SJSA1 (cell line): Measurements from ENCODE around the gene HOOK2. TPM values are rescaled to one million over a fixed set of nuclear protein-coding genes. Genes with fewer than 3 reads are reported as not detected.

Source experiments
- DNase-seq, 2 experiments: peaks; one replicate each; pipeline ENCODE4 v3.0.0-alpha.2; 2015 to 2020; ENCODE audit warnings: low spot score in 2 of 2, low read depth in 1 of 2
- H3K27ac ChIP-seq: fragments of 250-450 bp; sonication (Bioruptor Pico); 2 replicates; pipeline ENCODE4 v1.5.1; 2020; ENCODE audit warnings: mild to moderate bottlenecking, moderate library complexity
- H3K27me3 ChIP-seq: fragments of 250-450 bp; sonication (Bioruptor Pico); replicated peaks from 2 replicates; pipeline ENCODE4 v1.5.1; 2020; ENCODE audit warnings: mild to moderate bottlenecking, moderate library complexity
- H3K36me3 ChIP-seq: fragments of 250-450 bp; sonication (Bioruptor Pico); 2 replicates; pipeline ENCODE4 v1.5.1; 2020; ENCODE audit warnings: mild to moderate bottlenecking
- H3K4me1 ChIP-seq: fragments of 250-450 bp; sonication (Bioruptor Pico); replicated peaks from 2 replicates; pipeline ENCODE4 v1.6.1; 2021; ENCODE audit warnings: mild to moderate bottlenecking
- H3K4me3 ChIP-seq: fragments of 250-450 bp; sonication (Bioruptor Pico); 2 replicates; pipeline ENCODE4 v1.5.1; 2020; ENCODE audit warnings: mild to moderate bottlenecking
- H3K9me3 ChIP-seq: fragments of 250-450 bp; sonication (Bioruptor Pico); replicated peaks from 2 replicates; pipeline ENCODE4 v1.5.1; 2020; ENCODE audit warnings: mild to moderate bottlenecking
- total RNA-seq: library from RNA; depleted of rRNA; stranded (reverse); fragments of >200 nt; shearing (Covaris generic); gene quantifications from 2 replicates; pipeline ENCODE4 v1.2.3, GENCODE V29; 2014

Gene HOOK2
- total RNA-seq, 1 experiment from 2014 or later = 12.4 TPM

DNA sequence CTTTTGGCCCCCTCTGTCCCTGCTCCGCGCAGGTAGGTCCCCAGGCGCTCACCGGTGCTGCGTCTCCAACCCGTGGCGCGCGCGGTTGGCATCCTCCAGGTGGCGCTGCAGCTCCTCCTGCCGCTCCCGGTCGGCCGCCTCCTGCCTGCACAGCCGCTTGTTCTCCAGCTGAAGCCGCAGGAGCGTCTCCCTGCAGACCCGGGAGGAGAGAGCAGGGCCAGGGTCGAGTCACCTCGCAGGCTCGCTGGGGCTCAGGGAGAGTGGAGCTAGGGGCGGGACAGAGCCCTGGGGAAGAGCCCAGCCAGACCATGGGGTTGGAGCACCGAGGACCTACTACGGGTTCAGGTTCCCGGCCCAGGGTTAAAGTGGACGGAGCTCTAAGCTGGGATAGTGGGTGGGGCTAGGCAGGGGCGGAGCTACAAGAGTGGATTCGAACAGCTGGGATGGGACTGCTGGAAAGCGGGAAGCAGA lies 9.3 kb downstream of the HOOK2 start:
- peak; percentile 90 to 93 for DNase-seq
- Histone ChIP-seq H3K36me3 (0 out of 2 replicates have a peak, but pooled peaks cover 2% of the 10 kb centered on the region), H3K4me3 (peak overlapping the region; percentile 37), H3K27me3 (no peaks in the 10 kb centered on the region), H3K9me3 (no peaks in the 10 kb centered on the region), H3K27ac (no peak overlapping the region), H3K4me1 (0 out of 2 replicates have a peak, but pooled peaks cover 3% of the 10 kb centered on the region)

DNA sequence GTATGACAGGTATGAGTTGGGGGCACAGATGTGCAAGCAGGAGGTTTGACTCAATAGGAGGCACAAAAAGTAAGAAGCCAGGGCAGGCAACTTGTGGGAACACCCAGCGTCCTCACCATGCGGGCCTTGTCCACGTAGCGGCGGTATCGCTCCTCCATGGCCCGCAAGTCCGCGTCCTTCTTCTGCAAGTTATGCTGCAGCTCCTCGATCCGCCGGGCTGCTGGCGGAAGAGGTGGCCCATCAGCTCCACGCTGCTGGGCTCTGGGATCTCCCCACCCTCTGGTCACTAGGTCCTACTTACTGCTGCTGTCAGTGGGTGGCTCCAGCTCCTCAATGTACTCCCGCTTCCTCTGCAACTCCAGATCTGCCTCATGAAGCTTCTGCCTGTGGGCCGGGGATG lies 10.7 kb downstream of the HOOK2 start:
- Histone ChIP-seq H3K4me3 (no peak overlapping the region), H3K27ac (no peak overlapping the region), H3K36me3 (0 out of 2 replicates have a peak, but pooled peaks cover 2% of the 10 kb centered on the region), H3K9me3 (no peaks in the 10 kb centered on the region), H3K27me3 (no peaks in the 10 kb centered on the region), H3K4me1 (0 out of 2 replicates have a peak, but pooled peaks cover 3% of the 10 kb centered on the region)
- DNase-seq = no peak

DNA sequence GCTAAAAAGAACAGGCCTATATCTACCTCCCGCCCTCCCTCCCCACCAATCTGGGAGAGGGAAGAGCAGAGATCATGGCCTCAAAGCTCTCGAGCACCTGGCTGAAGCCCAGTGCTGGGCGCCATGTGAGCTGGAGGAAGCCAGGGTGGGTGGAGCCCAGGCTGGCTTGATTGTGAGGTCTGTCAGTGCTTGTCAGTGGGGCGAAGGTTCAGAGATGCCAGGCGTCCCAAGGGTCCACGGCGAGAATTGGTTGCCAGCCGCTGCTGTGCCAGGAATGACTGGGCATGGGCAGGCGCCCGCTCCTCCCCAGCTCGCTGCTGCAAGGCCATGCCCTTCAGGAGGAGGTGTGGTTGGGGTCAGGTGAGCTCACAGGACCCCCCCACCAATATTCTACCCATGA lies 12.3 kb downstream of the HOOK2 start:
- H3K36me3 ChIP-seq = 0 out of 2 replicates have a peak, but pooled peaks cover 2% of the 10 kb centered on the region
- no peaks in the 10 kb centered on the region for H3K27me3 ChIP-seq
- 0 out of 2 replicates have a peak, but pooled peaks cover 3% of the 10 kb centered on the region for H3K4me1 ChIP-seq
- DNase-seq = no peak
- H3K27ac ChIP-seq = no peak overlapping the region
- H3K4me3 ChIP-seq = no peak overlapping the region
- H3K9me3 ChIP-seq = no peaks in the 10 kb centered on the region

DNA sequence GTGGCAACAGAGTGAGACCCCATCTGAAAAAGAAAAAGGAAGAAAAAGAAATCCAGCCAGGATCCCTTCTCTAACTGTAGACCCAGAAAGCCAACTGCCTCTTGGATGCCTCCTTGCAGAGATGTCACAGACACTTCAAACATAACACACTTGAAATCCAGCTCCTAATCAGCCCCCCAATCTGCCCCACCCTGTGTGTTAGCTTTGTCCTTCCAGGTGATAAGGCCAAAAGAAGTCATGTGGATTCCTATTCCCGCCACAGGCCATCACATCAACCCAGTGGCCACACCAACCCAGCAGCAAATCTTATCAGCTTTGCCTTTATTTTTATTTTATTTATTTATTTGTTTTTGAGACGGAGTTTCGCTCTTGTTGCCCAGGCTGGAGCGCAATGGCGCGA lies 15.7 kb downstream of the HOOK2 start:
- no peak overlapping the region for H3K4me3 ChIP-seq
- no peaks in the 10 kb centered on the region for H3K27me3 ChIP-seq
- no peak for DNase-seq
- H3K4me1 ChIP-seq = peaks cover 8% of the 10 kb centered on the region; the same call in 1 of the 2 replicates
- H3K36me3 ChIP-seq = 0 out of 2 replicates have a peak, but pooled peaks cover 2% of the 10 kb centered on the region
- H3K9me3 ChIP-seq = no peaks in the 10 kb centered on the region
- no peak overlapping the region for H3K27ac ChIP-seq

DNA sequence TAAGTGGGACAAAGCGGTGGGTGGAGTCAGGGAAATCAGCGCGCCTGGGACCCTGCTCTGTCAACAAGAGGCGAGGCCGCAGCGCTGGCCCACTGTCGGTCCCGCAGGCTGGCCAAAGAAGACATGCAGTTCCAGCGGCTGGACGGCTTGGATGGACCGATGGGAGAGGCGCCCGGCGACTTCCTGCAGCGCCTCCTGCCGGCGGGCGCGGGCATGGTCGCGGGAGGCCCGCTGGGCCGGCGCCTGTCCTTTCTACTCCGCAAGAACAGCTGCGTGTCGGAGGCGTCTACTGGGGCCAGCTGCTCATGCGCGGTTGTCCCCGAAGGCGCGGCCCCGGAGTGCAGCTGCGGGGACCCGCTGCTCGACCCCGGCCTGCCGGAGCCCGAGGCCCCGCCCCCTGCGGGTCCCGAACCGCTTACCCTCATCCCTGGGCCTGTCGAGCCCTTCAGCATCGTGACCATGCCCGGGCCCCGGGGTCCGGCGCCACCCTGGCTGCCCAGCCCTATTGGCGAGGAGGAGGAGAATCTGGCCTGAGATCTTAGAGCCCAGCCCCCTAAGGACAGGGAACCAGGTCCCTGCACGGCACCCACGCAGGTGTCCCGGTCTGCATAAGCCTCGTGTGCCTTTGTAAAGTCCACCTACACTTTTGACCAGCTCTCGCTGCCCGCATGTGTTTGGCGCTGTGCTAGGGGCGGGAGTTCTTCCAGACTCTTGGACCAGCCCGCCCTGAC lies 17.6 kb downstream of the HOOK2 start:
- DNase-seq = peak; percentile 76 to 79
- no peaks in the 10 kb centered on the region for H3K9me3 ChIP-seq
- peaks cover 8% of the 10 kb centered on the region; the same call in 1 of the 2 replicates for H3K4me1 ChIP-seq
- H3K4me3 ChIP-seq = peak overlapping the region; percentile 31
- no peak overlapping the region for H3K27ac ChIP-seq
- peaks cover 8% of the 10 kb centered on the region for H3K27me3 ChIP-seq
- H3K36me3 ChIP-seq = no peaks in the 10 kb centered on the region

DNA sequence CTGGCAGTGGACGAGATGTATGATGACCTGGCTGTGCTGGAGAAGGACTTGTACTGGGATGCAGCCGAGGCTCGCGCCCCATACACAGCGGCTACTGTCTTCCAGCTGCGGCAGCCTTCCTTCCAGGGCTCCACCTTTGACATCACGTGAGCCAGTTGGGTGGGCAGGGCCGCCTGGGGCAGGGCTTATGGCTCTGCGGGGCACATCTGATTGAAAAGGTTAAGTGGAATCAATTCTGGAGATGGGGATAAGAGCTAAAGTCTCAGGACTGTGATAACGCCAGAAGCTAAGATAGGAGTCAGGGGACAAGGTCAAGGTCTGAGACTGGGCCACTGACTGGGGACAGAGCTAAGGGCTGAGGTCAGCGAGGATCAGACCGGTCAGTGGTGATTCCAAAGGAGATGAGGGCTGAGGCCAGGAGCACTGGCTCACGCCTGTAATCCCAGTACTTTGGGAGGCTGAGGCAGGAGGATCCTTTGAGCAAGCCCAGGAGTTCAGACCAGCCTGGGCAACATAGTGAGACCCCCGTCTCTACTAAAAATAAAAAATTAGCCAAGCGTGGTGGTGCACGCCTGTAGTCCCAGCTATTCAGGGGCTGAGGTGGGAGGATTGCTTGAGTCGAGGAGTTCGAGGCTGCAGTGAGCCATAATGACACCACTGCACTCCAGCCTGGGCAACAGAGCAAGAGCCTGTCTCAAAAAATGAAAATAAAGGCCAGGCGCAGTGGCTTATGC lies 19.0 kb downstream of the HOOK2 start:
- no peaks in the 10 kb centered on the region for H3K9me3 ChIP-seq
- H3K27me3 ChIP-seq = peaks cover 20% of the 10 kb centered on the region
- H3K4me3 ChIP-seq = no peak overlapping the region
- no peak for DNase-seq
- peaks cover 8% of the 10 kb centered on the region; the same call in 1 of the 2 replicates for H3K4me1 ChIP-seq
- no peak overlapping the region for H3K27ac ChIP-seq
- H3K36me3 ChIP-seq = no peaks in the 10 kb centered on the region

DNA sequence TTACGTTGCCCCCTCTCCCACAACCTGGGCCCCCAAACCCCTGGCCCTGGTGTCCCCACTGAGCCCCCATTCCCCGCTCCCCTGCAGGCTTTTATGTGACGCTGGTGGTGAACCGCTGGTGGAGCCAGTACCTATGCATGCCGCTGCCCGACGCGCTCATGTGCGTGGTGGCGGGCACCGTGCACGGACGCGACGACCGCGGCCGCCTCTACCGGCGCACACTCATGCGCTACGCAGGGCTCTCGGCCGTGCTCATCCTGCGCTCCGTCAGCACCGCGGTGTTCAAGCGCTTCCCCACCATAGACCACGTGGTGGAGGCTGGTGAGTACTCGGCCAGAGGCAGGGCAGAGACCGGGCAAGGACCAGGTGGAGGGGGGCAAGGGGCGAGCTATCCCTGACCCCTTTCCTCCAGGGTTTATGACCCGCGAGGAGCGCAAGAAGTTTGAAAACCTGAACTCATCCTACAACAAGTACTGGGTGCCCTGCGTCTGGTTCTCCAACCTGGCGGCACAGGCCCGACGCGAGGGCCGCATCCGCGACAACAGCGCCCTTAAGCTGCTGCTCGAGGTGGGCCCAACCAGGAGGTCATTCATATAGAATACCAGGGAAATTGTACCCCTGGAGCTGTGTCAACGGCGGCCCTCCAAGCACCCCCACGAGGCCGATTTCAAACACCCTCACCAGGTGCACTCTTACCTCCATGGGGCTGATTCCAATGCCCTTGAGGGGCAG lies 20.7 kb downstream of the HOOK2 start:
- DNase-seq = no peak
- H3K27me3 ChIP-seq = peaks cover 35% of the 10 kb centered on the region
- no peaks in the 10 kb centered on the region for H3K36me3 ChIP-seq
- no peaks in the 10 kb centered on the region for H3K9me3 ChIP-seq
- H3K4me1 ChIP-seq = peaks cover 21% of the 10 kb centered on the region
- no peak overlapping the region for H3K27ac ChIP-seq
- H3K4me3 ChIP-seq = no peak overlapping the region

DNA sequence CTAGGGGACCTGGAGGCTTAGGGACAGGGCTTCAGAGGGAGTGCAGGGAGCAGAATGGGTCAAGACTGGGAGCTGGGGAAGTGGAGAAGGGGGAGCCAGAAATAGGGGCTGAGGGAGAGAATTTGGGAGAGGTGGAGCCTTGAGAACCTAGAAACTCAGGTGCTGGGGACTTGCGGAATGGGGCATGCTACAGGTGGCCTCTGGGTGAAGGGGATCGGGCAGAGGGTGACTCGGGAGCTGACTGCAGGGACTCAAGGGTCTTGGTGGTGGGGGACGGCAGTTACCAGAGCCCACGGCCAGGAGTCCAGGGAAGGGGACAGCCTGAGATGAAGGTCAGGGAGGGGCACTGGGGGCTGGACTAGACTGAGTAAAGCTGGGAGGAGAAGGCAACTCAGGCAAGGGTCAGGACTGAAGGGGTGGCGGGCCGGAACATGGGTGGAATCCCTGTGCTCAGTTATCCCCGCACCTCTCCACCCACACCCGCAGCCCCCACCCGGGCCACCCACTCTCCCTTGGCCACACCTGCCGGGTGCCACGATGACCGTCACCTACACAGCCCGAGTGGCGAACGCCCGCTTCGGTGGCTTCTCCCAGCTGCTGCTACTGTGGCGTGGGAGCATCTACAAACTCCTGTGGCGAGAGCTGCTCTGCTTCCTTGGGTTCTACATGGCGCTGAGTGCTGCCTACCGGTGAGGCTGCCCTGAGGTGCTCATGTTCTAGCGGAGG lies 23.1 kb downstream of the HOOK2 start:
- Histone ChIP-seq H3K27me3 (peaks cover 35% of the 10 kb centered on the region), H3K9me3 (no peaks in the 10 kb centered on the region), H3K4me3 (no peak overlapping the region), H3K36me3 (peaks cover 6% of the 10 kb centered on the region), H3K4me1 (peaks cover 15% of the 10 kb centered on the region), H3K27ac (no peak overlapping the region)
- no peak for DNase-seq

DNA sequence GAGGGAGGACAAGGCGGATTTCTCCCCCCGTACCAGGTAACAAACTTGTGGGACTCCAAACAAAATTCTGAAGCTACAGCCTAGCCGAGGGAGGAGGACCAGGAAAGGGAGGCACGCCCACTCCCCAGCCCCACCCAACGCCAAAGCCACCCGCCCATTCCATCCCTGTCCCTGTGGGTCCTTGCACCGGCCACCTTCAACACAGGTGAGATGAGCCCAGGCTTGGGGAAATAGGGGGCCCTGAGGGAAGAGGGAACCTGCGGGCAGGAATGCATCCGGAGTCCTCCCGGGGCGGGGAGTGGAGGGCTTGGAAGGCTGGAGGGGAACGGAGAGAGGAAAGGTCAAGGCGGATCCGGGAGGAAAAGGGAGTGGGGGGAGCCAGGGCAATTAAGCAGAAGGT lies 23.7 kb downstream of the HOOK2 start, which contains the start of gene BEST2:
TSS of gene BEST2 (plus strand) at position 157 of the 400 bp plus-strand sequence. CDS start 802 bp downstream, outside the sequence.
- Histone ChIP-seq H3K4me3 (no peak within 1 kb of the TSS), H3K4me1 (peaks cover 15% of the 10 kb centered on the region), H3K9me3 (no peaks in the 10 kb centered on the region), H3K27ac (no peak within 1 kb of the TSS), H3K27me3 (peaks cover 35% of the 10 kb centered on the region), H3K36me3 (peaks cover 10% of the 10 kb centered on the region)
- no peak for DNase-seq

DNA sequence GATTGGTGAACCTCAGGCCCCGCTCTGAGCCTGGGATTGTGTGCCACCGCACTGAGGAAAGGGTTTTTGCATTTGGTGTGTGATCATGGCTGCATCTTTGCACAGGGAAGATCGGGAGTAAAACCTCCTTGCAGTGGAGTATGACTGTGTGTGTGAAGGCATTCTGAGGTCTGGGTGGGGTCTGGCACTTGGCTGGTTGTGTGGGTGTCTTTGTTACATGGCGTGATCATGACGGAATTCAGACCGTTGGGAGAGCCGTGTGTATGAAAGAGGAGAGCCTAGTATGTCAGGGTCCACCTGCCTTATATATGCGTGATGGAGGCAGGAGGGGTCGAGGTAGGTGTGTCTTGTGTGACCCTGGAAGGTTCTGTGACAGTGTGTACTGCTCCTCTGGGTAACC lies 24.5 kb downstream of the HOOK2 start:
- H3K36me3 ChIP-seq = peaks cover 18% of the 10 kb centered on the region
- no peak overlapping the region for H3K27ac ChIP-seq
- DNase-seq = no peak
- H3K27me3 ChIP-seq = peaks cover 35% of the 10 kb centered on the region
- no peaks in the 10 kb centered on the region for H3K9me3 ChIP-seq
- peaks cover 15% of the 10 kb centered on the region for H3K4me1 ChIP-seq
- H3K4me3 ChIP-seq = no peak overlapping the region

DNA sequence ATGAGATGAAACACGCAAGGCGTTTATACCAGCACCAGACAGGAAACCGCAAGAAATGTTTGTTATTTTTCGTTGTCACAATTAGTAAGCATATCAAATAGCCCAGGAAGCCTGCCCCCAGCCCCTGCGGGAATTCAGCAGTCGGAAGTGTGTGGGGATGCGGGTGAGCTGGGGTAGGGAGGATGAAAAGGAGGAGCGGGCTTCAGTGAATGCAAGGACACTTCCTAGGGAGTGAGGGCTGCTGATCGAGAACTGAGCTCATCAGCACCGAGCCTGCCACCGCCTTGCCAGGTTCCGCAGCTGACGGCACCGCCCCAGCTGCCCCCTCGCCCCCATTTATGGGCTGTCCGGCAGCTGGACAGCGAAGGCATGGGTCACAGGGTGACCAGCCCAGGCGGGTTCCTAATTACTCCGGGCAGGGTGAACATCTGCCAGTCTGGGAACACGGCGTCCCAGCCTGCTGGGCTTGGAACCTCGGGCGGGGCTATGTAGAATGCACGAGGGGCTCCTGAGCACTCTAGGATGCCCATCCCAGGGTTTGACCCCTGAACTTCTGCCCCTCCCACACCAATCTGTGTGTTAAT lies 25.3 kb downstream of the HOOK2 start:
- Histone ChIP-seq H3K9me3 (no peaks in the 10 kb centered on the region), H3K4me3 (no peak overlapping the region), H3K4me1 (peaks cover 15% of the 10 kb centered on the region), H3K27me3 (peaks cover 35% of the 10 kb centered on the region), H3K36me3 (peaks cover 26% of the 10 kb centered on the region), H3K27ac (no peak overlapping the region)
- peak in 1 of 2 experiments; percentile 33 for DNase-seq

DNA sequence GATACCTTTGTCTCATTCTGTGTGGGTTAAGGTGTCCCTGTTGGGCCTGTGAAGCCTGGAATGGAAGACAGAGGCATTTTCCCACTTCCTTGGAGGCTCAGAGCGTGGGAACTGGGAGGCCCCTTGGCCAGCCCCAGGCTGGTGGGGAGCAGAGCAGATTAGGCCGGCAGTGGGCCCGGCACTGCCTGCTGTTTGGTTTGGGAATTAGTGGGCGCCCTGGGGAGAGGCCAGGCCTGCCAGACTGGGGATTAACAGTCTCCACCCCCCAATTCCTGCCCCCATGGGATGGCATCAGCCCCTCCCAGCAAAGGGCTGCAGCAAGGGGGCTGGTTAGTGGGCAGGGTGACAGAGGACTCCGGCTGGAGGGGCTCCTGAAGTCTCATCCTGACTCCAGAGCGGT lies 26.9 kb downstream of the HOOK2 start:
- Histone ChIP-seq H3K4me3 (no peak overlapping the region), H3K4me1 (peaks cover 15% of the 10 kb centered on the region), H3K9me3 (no peaks in the 10 kb centered on the region), H3K27ac (no peak overlapping the region), H3K27me3 (peaks cover 32% of the 10 kb centered on the region), H3K36me3 (peaks cover 35% of the 10 kb centered on the region)
- no peak for DNase-seq
